ENCODE measurements around the gene STIM2.

The STIM2 gene

DNA sequence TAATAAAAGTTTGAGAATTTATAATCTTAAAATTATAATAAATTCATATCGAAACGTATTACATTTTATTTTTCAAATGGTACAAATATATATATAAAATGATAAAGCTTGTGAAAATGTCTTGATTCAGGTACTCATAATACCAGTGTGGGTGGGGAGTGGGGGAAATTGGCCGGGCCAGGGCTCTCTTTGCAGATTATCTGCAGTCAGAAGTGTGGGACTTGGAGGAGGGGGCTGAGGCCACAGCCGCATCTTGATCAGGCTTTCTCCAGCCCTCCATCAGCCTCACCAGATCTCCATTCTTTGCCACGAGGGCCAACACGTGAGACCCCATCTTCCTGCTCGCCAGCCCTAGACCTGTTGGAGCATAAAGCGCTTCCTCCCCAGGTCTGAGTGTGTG, 86.7 kb downstream of the STIM2 start:
- no peak overlapping the region for H2AK5ac ChIP-seq (ENCODE audit: low read depth, low read length)
- H2BK12ac ChIP-seq (ENCODE audit: low read length), result no peak overlapping the region
- H3K9ac ChIP-seq (ENCODE audit: low read depth, low read length, poor library complexity), result no peak overlapping the region
- no peak overlapping the region for H2BK5ac ChIP-seq (ENCODE audit: low read length)
- H3K4ac ChIP-seq (ENCODE audit: low read length), result no peak overlapping the region
- peaks cover 0 to 6% of the 10 kb centered on the region in 2 donors for H3K9me3 ChIP-seq (replicated peaks in 1 of 2; ENCODE audit: control insufficient read depth in 2 of 2, insufficient read depth in 1 of 2, low read depth in 1 of 2, low read length in 2 of 2)
- H2AFZ ChIP-seq (ENCODE audit: low read length), result no peak overlapping the region
- no peak overlapping the region for H4K91ac ChIP-seq (ENCODE audit: low read depth, low read length, poor library complexity)
- no peak overlapping the region for H3K18ac ChIP-seq (ENCODE audit: low read length)
- no peak overlapping the region for H2BK15ac ChIP-seq (ENCODE audit: low read length)
- no peak overlapping the region for H3K4me3 ChIP-seq (ENCODE audit: low read length in 2 of 2)
- H3K4me1 ChIP-seq (ENCODE audit: control insufficient read depth in 2 of 2, insufficient read depth in 1 of 2, low read depth in 1 of 2, low read length in 2 of 2), result no peaks in the 10 kb centered on the region
- no peaks in the 10 kb centered on the region for H3K79me1 ChIP-seq (ENCODE audit: low read depth, low read length)
- H3K4me2 ChIP-seq (ENCODE audit: insufficient read depth, low read length, poor library complexity, severe bottlenecking), result no peak overlapping the region
- H3K36me3 ChIP-seq (replicated peaks in 1 of 2; ENCODE audit: control insufficient read depth in 2 of 2, insufficient read depth in 2 of 2, low read length in 2 of 2), result no peaks in the 10 kb centered on the region
- WGBS, 2 donors (ENCODE audit: extremely low coverage in 2 of 2, insufficient read length in 2 of 2, insufficient replicate concordance in 1 of 2), result no CpG with 5 or more reads among the region's 8 CpGs
- no peak overlapping the region for H3K23ac ChIP-seq (ENCODE audit: low read depth, low read length, poor library complexity)
- no peak overlapping the region for H4K8ac ChIP-seq (ENCODE audit: low read depth, low read length)
- H3K27ac ChIP-seq (replicated peaks; ENCODE audit: low read length), result no peak overlapping the region
- no peaks in the 10 kb centered on the region for H3K27me3 ChIP-seq (ENCODE audit: control insufficient read depth in 3 of 3, insufficient read depth in 3 of 3, low read depth in 1 of 3, low read length in 3 of 3)
- H2BK120ac ChIP-seq (ENCODE audit: low read depth, low read length), result no peak overlapping the region
- no peak for DNase-seq (ENCODE audit: low spot score)
- no peak overlapping the region for H3K14ac ChIP-seq (ENCODE audit: low read length)

- Histone ChIP-seq H3K27me3 (ENCODE audit: control insufficient read depth in 3 of 3, insufficient read depth in 3 of 3, low read depth in 1 of 3, low read length in 3 of 3) (no peaks in the 10 kb centered on the region), H3K14ac (ENCODE audit: low read length) (no peak overlapping the region), H3K9me3 (replicated peaks in 1 of 2; ENCODE audit: control insufficient read depth in 2 of 2, insufficient read depth in 1 of 2, low read depth in 1 of 2, low read length in 2 of 2) (peaks cover 0 to 6% of the 10 kb centered on the region in 2 donors), H3K36me3 (replicated peaks in 1 of 2; ENCODE audit: control insufficient read depth in 2 of 2, insufficient read depth in 2 of 2, low read length in 2 of 2) (no peaks in the 10 kb centered on the region), H2BK15ac (ENCODE audit: low read length) (no peak overlapping the region), H3K23ac (ENCODE audit: low read depth, low read length, poor library complexity) (no peak overlapping the region), H2BK5ac (ENCODE audit: low read length) (no peak overlapping the region), H2AK5ac (ENCODE audit: low read depth, low read length) (no peak overlapping the region), H3K9ac (ENCODE audit: low read depth, low read length, poor library complexity) (no peak overlapping the region), H3K4me3 (ENCODE audit: low read length in 2 of 2) (no peak overlapping the region), H3K79me1 (ENCODE audit: low read depth, low read length) (no peaks in the 10 kb centered on the region), H4K91ac (ENCODE audit: low read depth, low read length, poor library complexity) (no peak overlapping the region), H2AFZ (ENCODE audit: low read length) (no peak overlapping the region), H3K4me2 (ENCODE audit: insufficient read depth, low read length, poor library complexity, severe bottlenecking) (no peak overlapping the region), H3K27ac (replicated peaks; ENCODE audit: low read length) (no peak overlapping the region), H3K4ac (ENCODE audit: low read length) (no peak overlapping the region), H3K4me1 (ENCODE audit: control insufficient read depth in 2 of 2, insufficient read depth in 1 of 2, low read depth in 1 of 2, low read length in 2 of 2) (no peaks in the 10 kb centered on the region), H2BK120ac (ENCODE audit: low read depth, low read length) (no peak overlapping the region), H4K8ac (ENCODE audit: low read depth, low read length) (no peak overlapping the region), H3K18ac (ENCODE audit: low read length) (no peak overlapping the region), H2BK12ac (ENCODE audit: low read length) (no peak overlapping the region)
- DNase-seq (ENCODE audit: low spot score), result no peak
Measured at GRCh38 chr4:26950446-26950845, 89.8 kb downstream of the STIM2 start.

- Histone ChIP-seq H3K18ac (ENCODE audit: low read length) (no peak overlapping the region), H3K36me3 (replicated peaks in 1 of 2; ENCODE audit: control insufficient read depth in 2 of 2, insufficient read depth in 2 of 2, low read length in 2 of 2) (no peaks in the 10 kb centered on the region), H2AFZ (ENCODE audit: low read length) (no peak overlapping the region), H3K9ac (ENCODE audit: low read depth, low read length, poor library complexity) (no peak overlapping the region), H4K91ac (ENCODE audit: low read depth, low read length, poor library complexity) (no peak overlapping the region), H2AK5ac (ENCODE audit: low read depth, low read length) (no peak overlapping the region), H2BK12ac (ENCODE audit: low read length) (no peak overlapping the region), H3K4me2 (ENCODE audit: insufficient read depth, low read length, poor library complexity, severe bottlenecking) (no peak overlapping the region), H3K4me1 (ENCODE audit: control insufficient read depth in 2 of 2, insufficient read depth in 1 of 2, low read depth in 1 of 2, low read length in 2 of 2) (no peaks in the 10 kb centered on the region), H3K79me1 (ENCODE audit: low read depth, low read length) (no peaks in the 10 kb centered on the region), H2BK120ac (ENCODE audit: low read depth, low read length) (no peak overlapping the region), H3K27me3 (ENCODE audit: control insufficient read depth in 3 of 3, insufficient read depth in 3 of 3, low read depth in 1 of 3, low read length in 3 of 3) (no peaks in the 10 kb centered on the region), H3K4me3 (ENCODE audit: low read length in 2 of 2) (no peak overlapping the region), H3K23ac (ENCODE audit: low read depth, low read length, poor library complexity) (no peak overlapping the region), H4K8ac (ENCODE audit: low read depth, low read length) (no peak overlapping the region), H3K14ac (ENCODE audit: low read length) (no peak overlapping the region), H3K27ac (replicated peaks; ENCODE audit: low read length) (no peak overlapping the region), H2BK15ac (ENCODE audit: low read length) (no peak overlapping the region), H3K9me3 (replicated peaks in 1 of 2; ENCODE audit: control insufficient read depth in 2 of 2, insufficient read depth in 1 of 2, low read depth in 1 of 2, low read length in 2 of 2) (peaks cover 0 to 6% of the 10 kb centered on the region in 2 donors), H3K4ac (ENCODE audit: low read length) (no peak overlapping the region), H2BK5ac (ENCODE audit: low read length) (no peak overlapping the region)
- WGBS, 2 donors (ENCODE audit: extremely low coverage in 2 of 2, insufficient read length in 2 of 2, insufficient replicate concordance in 1 of 2), result no CpG with 5 or more reads among the region's 2 CpGs
- no peak for DNase-seq (ENCODE audit: low spot score)
Measured at GRCh38 chr4:26952891-26953290, 92.2 kb downstream of the STIM2 start.

- Histone ChIP-seq H2BK120ac (ENCODE audit: low read depth, low read length) (no peak overlapping the region), H4K91ac (ENCODE audit: low read depth, low read length, poor library complexity) (no peak overlapping the region), H3K79me1 (ENCODE audit: low read depth, low read length) (no peaks in the 10 kb centered on the region), H3K14ac (ENCODE audit: low read length) (no peak overlapping the region), H2AK5ac (ENCODE audit: low read depth, low read length) (no peak overlapping the region), H2BK12ac (ENCODE audit: low read length) (no peak overlapping the region), H3K4me1 (ENCODE audit: control insufficient read depth in 2 of 2, insufficient read depth in 1 of 2, low read depth in 1 of 2, low read length in 2 of 2) (no peaks in the 10 kb centered on the region), H3K27ac (replicated peaks; ENCODE audit: low read length) (no peak overlapping the region), H2AFZ (ENCODE audit: low read length) (no peak overlapping the region), H3K4ac (ENCODE audit: low read length) (no peak overlapping the region), H3K9me3 (replicated peaks in 1 of 2; ENCODE audit: control insufficient read depth in 2 of 2, insufficient read depth in 1 of 2, low read depth in 1 of 2, low read length in 2 of 2) (peaks cover 0 to 6% of the 10 kb centered on the region in 2 donors), H3K4me2 (ENCODE audit: insufficient read depth, low read length, poor library complexity, severe bottlenecking) (no peak overlapping the region), H4K8ac (ENCODE audit: low read depth, low read length) (no peak overlapping the region), H3K23ac (ENCODE audit: low read depth, low read length, poor library complexity) (no peak overlapping the region), H3K4me3 (ENCODE audit: low read length in 2 of 2) (no peak overlapping the region), H2BK5ac (ENCODE audit: low read length) (no peak overlapping the region), H3K27me3 (ENCODE audit: control insufficient read depth in 3 of 3, insufficient read depth in 3 of 3, low read depth in 1 of 3, low read length in 3 of 3) (no peaks in the 10 kb centered on the region), H3K9ac (ENCODE audit: low read depth, low read length, poor library complexity) (no peak overlapping the region), H3K18ac (ENCODE audit: low read length) (no peak overlapping the region), H2BK15ac (ENCODE audit: low read length) (no peak overlapping the region), H3K36me3 (replicated peaks in 1 of 2; ENCODE audit: control insufficient read depth in 2 of 2, insufficient read depth in 2 of 2, low read length in 2 of 2) (no peaks in the 10 kb centered on the region)
- no CpG with 5 or more reads among the region's 2 CpGs for WGBS, 2 donors (ENCODE audit: extremely low coverage in 2 of 2, insufficient read length in 2 of 2, insufficient replicate concordance in 1 of 2)
- no peak for DNase-seq (ENCODE audit: low spot score)
Measured at GRCh38 chr4:26953366-26953765, 92.7 kb downstream of the STIM2 start.
